GM12878 (cell line): ENCODE results near the gene NUP54. TPM values are rescaled to one million over a fixed set of nuclear protein-coding genes. Genes with fewer than 3 reads are reported as not detected.

ENCODE experiments used
- ATAC-seq: fragments of 200-7000 bp; cut with Tn5 transposase; 3 replicates; pipeline ENCODE4 v1.9.1; 2020; ENCODE audit warnings: mild to moderate bottlenecking, moderate library complexity
- BruUV-seq: library from RNA; stranded (reverse); fragments of 400-500 nt; replicated peaks from 2 replicates; lab custom pipeline; 2021; lab: Mats Ljungman, UMichigan
- CTCF ChIA-PET: fragments of 300-600 bp; sonication (Branson Sonifier 250); formaldehyde crosslinking; extraction: SDS; loops from one replicate; lab custom pipeline; 2021; ENCODE audit warnings: inconsistent platforms; lab: Yijun Ruan, JAX
- POLR2A ChIA-PET: fragments of 350-600 bp; formaldehyde crosslinking; extraction: SDS; loops from one replicate; lab custom pipeline; 2021; ENCODE audit warnings: inconsistent platforms; lab: Charles Lee
- RAD21 ChIA-PET: fragments of 300-600 bp; sonication (Branson Sonifier 250); formaldehyde crosslinking; loops from one replicate; lab custom pipeline; 2023; ENCODE audit warnings: antibody characterized with exemption; ENCODE audit not compliant: unreplicated experiment; lab: Charles Lee
- SMC1A ChIA-PET: fragments of 300-600 bp; sonication (Branson Sonifier 250); formaldehyde crosslinking; loops from one replicate; lab custom pipeline; 2023; ENCODE audit not compliant: unreplicated experiment, uncharacterized antibody; lab: Charles Lee
- DNase-seq: peaks from one replicate; pipeline ENCODE4 v3.0.0-alpha.2; 2011; ENCODE audit warnings: low read depth, low spot score
- FAIRE-seq: peaks from 3 replicates; lab custom pipeline; 2011; peaks lifted over from hg19 to GRCh38; lab: Jason Lieb, UNC
- H2AFZ ChIP-seq: 2 replicates; pipeline ENCODE4 v1.6.0; 2011; ENCODE audit warnings: low read depth, low read length, control low read depth; ENCODE audit not compliant: control insufficient read depth
- H3K27ac ChIP-seq: 2 replicates; pipeline ENCODE4 v1.5.1; 2011; ENCODE audit warnings: control low read depth; ENCODE audit not compliant: control insufficient read depth, insufficient read depth
- H3K27me3 ChIP-seq, 2 experiments: replicated peaks in 1 of 2; 2 replicates each; pipeline versions ENCODE4 v1.6.0 to v1.6.1; 2011; ENCODE audit warnings: low read length in 1 of 2; ENCODE audit not compliant: control insufficient read depth in 2 of 2, insufficient read depth in 2 of 2
- H3K36me3 ChIP-seq, 2 experiments: 2 replicates each; pipeline ENCODE4 v1.5.1; 2011; ENCODE audit warnings: low read length in 1 of 2; ENCODE audit not compliant: control insufficient read depth in 2 of 2, insufficient read depth in 2 of 2
- H3K4me1 ChIP-seq: 2 replicates; pipeline ENCODE4 v1.6.1; 2011; ENCODE audit warnings: mild to moderate bottlenecking, low read length, moderate library complexity, mixed read lengths; ENCODE audit not compliant: control insufficient read depth, insufficient read depth
- H3K4me2 ChIP-seq: 2 replicates; pipeline ENCODE4 v1.6.0; 2011; ENCODE audit warnings: control low read depth; ENCODE audit not compliant: control insufficient read depth, insufficient read depth
- H3K4me3 ChIP-seq: fragments of 200-600 bp; sonication (generic); 2 replicates; pipeline ENCODE4 v1.5.1; 2016
- H3K79me2 ChIP-seq: 2 replicates; pipeline ENCODE4 v1.6.0; 2011; ENCODE audit warnings: low read length; ENCODE audit not compliant: control insufficient read depth, insufficient read depth
- H3K9ac ChIP-seq: 2 replicates; pipeline ENCODE4 v1.8.0; 2011; ENCODE audit warnings: low read length, control low read depth, mixed read lengths; ENCODE audit not compliant: control insufficient read depth, insufficient read depth
- H3K9me3 ChIP-seq: replicated peaks from 3 replicates; pipeline ENCODE4 v1.5.1; 2011; ENCODE audit warnings: mild to moderate bottlenecking, low read length; ENCODE audit not compliant: control insufficient read depth, insufficient read depth
- H4K20me1 ChIP-seq: 2 replicates; pipeline ENCODE4 v1.6.0; 2011; ENCODE audit not compliant: control insufficient read depth, insufficient read depth
- ASH2L ChIP-seq: fragments of 300-600, 200-600 bp; sonication (generic); IDR thresholded peaks from 2 replicates; pipeline ENCODE4 v1.6.1; 2017; ENCODE audit warnings: low read depth, mild to moderate bottlenecking, borderline replicate concordance
- HDGF ChIP-seq: fragments of 450-650 bp; IDR thresholded peaks from 2 replicates; pipeline ENCODE4 v1.6.1; 2016; ENCODE audit warnings: antibody characterized with exemption
- IKZF1 ChIP-seq: fragments of 450-650 bp; conservative IDR thresholded peaks from 2 replicates; pipeline ENCODE4 v1.6.1; 2017; ENCODE audit warnings: antibody characterized with exemption, mild to moderate bottlenecking
- MTA2 ChIP-seq: fragments of 450-650 bp; IDR thresholded peaks from 2 replicates; pipeline ENCODE4 v1.6.1; 2016; ENCODE audit warnings: low read depth, mild to moderate bottlenecking, moderate library complexity
- PML ChIP-seq: IDR thresholded peaks from 2 replicates; pipeline ENCODE4 v1.6.1; 2012; ENCODE audit warnings: low read length, inconsistent platforms
- RAD51 ChIP-seq: fragments of 450-650 bp; IDR thresholded peaks from 2 replicates; pipeline ENCODE4 v1.6.1; 2016; ENCODE audit warnings: moderate library complexity, mild to moderate bottlenecking, inconsistent platforms
- WGBS: methylation state at CpG from one replicate; pipeline ENCODE4 v1.1.6; 2016; ENCODE audit warnings: low lambda C conversion rate; ENCODE audit not compliant: insufficient replicate concordance, insufficient coverage; ENCODE audit errors: missing lambda C conversion rate; 5-methylcytosine and 5-hydroxymethylcytosine counted together
- in situ Hi-C: fragments of 300-500 bp; cut with MboI; formaldehyde crosslinking; loops from 9 replicates; pipeline ENCODE4 v1.14.3; 2018; ENCODE audit warnings: mixed read lengths
- intact Hi-C: fragments of 100-400 bp; cut with micrococcal nuclease; formaldehyde crosslinking; loops from one replicate; pipeline ENCODE4 v1.14.2; 2022; ENCODE audit not compliant: unreplicated experiment
- polyA plus RNA-seq, 11 experiments: library from polyadenylated mRNA; depleted of rRNA in 4 of 11; unstranded in 6 of 11; stranded (reverse) in 5 of 11; fragments of >200 nt; fragmentation: Nextera tagmentation in 4 of 11; fragmentation: Illumina TruSeq in 1 of 11; extraction: Ambion mirVana in 4 of 11; extraction: Trizol in 1 of 11; gene quantifications; 1 replicate in 1 of 11; 2 replicates in 10 of 11; pipeline versions ENCODE4 v1.2.1 to v1.2.3, GENCODE V29; 2011 to 2016; ENCODE audit warnings: inconsistent platforms in 2 of 11, missing spikeins in 2 of 11, low read depth in 1 of 11
- total RNA-seq, 4 experiments: library from RNA; depleted of rRNA in 3 of 4; stranded (reverse); fragments of >200 nt in 3 of 4; fragmentation: Illumina TruSeq in 1 of 4; extraction: Trizol in 1 of 4; gene quantifications; 2 replicates each; pipeline versions ENCODE4 v1.2.1 to v1.2.3, GENCODE V29; 2013 to 2021
- TF ChIP-seq, protein P1 (sequence below): IDR thresholded peaks from 2 replicates; pipeline ENCODE4 v1.6.1; 2011; ENCODE audit warnings: borderline replicate concordance, low read depth, mild to moderate bottlenecking, moderate library complexity, mixed read lengths, low read length; ENCODE audit not compliant: insufficient read depth; ENCODE audit errors: extremely low read length
- TF ChIP-seq, protein P2 (sequence below): fragments of 450-650 bp; conservative IDR thresholded peaks from 2 replicates; pipeline ENCODE4 v1.6.1; 2017; ENCODE audit warnings: mild to moderate bottlenecking, moderate library complexity
- TF ChIP-seq, protein P3 (sequence below): fragments of 450-650 bp; formaldehyde crosslinking; IDR thresholded peaks from 2 replicates; pipeline ENCODE4 v1.4.0; 2020; ENCODE audit warnings: mild to moderate bottlenecking, moderate library complexity
- TF ChIP-seq, protein P4 (sequence below): fragments of 450-650 bp; formaldehyde crosslinking; IDR thresholded peaks from 2 replicates; pipeline ENCODE4 v1.5.0; 2022; ENCODE audit warnings: mild to moderate bottlenecking, missing genetic modification characterization

Gene NUP54
- total and polyA plus RNA-seq, 10 of the 15 experiments (the other 5 are each of a cell fraction or from before 2014, with no cell fraction given), result 17.5 to 69.0 (median 42.3) TPM

DNA sequence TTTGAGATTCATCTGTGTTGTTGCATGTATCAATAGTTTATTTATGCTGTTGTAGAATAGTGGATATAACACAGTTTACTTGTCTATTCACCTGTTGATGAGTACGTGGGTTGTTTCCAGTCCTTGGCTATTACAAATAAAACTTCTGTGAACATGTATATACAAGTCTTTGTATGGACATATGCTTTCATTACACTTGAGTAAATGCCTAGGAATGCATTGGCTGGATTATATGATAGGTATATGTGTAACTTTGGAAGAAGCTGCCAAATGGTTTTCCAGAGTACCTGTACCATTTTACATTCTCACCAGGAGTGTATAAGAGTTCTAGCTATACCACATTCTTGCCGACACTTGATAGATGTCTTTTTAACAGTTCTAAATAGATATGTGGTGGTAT is 57.1 kb downstream of the NUP54 start:
- ChIA-PET SMC1A (interaction anchor here (1.5 kb wide), 1 partner anchor 20 kb away, joined by 3 read pairs; no protein-coding TSS in a partner anchor), CTCF (interaction anchor here (0.6 kb wide), 1 partner anchor 10 kb away, joined by 4 read pairs; no protein-coding TSS in a partner anchor), RAD21 (interaction anchor here (0.6 kb wide), 1 partner anchor 221 kb away, joined by 3 read pairs; no protein-coding TSS in a partner anchor), POLR2A (no interaction called here)
- no TSS peak for BruUV-seq
- TF ChIP-seq MTA2, result no peak
- TF ChIP-seq, protein P1, sequence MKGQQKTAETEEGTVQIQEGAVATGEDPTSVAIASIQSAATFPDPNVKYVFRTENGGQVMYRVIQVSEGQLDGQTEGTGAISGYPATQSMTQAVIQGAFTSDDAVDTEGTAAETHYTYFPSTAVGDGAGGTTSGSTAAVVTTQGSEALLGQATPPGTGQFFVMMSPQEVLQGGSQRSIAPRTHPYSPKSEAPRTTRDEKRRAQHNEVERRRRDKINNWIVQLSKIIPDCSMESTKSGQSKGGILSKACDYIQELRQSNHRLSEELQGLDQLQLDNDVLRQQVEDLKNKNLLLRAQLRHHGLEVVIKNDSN, result no peak
- TF ChIP-seq ASH2L, result no peak
- TF ChIP-seq, protein P2, sequence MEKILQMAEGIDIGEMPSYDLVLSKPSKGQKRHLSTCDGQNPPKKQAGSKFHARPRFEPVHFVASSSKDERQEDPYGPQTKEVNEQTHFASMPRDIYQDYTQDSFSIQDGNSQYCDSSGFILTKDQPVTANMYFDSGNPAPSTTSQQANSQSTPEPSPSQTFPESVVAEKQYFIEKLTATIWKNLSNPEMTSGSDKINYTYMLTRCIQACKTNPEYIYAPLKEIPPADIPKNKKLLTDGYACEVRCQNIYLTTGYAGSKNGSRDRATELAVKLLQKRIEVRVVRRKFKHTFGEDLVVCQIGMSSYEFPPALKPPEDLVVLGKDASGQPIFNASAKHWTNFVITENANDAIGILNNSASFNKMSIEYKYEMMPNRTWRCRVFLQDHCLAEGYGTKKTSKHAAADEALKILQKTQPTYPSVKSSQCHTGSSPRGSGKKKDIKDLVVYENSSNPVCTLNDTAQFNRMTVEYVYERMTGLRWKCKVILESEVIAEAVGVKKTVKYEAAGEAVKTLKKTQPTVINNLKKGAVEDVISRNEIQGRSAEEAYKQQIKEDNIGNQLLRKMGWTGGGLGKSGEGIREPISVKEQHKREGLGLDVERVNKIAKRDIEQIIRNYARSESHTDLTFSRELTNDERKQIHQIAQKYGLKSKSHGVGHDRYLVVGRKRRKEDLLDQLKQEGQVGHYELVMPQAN, result no peak
- TF ChIP-seq IKZF1, result no peak
- no peak for TF ChIP-seq PML
- TF ChIP-seq RAD51, result no peak
- TF ChIP-seq, protein P3, sequence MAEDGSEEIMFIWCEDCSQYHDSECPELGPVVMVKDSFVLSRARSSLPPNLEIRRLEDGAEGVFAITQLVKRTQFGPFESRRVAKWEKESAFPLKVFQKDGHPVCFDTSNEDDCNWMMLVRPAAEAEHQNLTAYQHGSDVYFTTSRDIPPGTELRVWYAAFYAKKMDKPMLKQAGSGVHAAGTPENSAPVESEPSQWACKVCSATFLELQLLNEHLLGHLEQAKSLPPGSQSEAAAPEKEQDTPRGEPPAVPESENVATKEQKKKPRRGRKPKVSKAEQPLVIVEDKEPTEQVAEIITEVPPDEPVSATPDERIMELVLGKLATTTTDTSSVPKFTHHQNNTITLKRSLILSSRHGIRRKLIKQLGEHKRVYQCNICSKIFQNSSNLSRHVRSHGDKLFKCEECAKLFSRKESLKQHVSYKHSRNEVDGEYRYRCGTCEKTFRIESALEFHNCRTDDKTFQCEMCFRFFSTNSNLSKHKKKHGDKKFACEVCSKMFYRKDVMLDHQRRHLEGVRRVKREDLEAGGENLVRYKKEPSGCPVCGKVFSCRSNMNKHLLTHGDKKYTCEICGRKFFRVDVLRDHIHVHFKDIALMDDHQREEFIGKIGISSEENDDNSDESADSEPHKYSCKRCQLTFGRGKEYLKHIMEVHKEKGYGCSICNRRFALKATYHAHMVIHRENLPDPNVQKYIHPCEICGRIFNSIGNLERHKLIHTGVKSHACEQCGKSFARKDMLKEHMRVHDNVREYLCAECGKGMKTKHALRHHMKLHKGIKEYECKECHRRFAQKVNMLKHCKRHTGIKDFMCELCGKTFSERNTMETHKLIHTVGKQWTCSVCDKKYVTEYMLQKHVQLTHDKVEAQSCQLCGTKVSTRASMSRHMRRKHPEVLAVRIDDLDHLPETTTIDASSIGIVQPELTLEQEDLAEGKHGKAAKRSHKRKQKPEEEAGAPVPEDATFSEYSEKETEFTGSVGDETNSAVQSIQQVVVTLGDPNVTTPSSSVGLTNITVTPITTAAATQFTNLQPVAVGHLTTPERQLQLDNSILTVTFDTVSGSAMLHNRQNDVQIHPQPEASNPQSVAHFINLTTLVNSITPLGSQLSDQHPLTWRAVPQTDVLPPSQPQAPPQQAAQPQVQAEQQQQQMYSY (CRISPR knock-in tag), result no peak
- TF ChIP-seq, protein P4, sequence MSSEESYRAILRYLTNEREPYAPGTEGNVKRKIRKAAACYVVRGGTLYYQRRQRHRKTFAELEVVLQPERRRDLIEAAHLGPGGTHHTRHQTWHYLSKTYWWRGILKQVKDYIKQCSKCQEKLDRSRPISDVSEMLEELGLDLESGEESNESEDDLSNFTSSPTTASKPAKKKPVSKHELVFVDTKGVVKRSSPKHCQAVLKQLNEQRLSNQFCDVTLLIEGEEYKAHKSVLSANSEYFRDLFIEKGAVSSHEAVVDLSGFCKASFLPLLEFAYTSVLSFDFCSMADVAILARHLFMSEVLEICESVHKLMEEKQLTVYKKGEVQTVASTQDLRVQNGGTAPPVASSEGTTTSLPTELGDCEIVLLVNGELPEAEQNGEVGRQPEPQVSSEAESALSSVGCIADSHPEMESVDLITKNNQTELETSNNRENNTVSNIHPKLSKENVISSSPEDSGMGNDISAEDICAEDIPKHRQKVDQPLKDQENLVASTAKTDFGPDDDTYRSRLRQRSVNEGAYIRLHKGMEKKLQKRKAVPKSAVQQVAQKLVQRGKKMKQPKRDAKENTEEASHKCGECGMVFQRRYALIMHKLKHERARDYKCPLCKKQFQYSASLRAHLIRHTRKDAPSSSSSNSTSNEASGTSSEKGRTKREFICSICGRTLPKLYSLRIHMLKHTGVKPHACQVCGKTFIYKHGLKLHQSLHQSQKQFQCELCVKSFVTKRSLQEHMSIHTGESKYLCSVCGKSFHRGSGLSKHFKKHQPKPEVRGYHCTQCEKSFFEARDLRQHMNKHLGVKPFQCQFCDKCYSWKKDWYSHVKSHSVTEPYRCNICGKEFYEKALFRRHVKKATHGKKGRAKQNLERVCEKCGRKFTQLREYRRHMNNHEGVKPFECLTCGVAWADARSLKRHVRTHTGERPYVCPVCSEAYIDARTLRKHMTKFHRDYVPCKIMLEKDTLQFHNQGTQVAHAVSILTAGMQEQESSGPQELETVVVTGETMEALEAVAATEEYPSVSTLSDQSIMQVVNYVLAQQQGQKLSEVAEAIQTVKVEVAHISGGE (CRISPR knock-in tag), result no peak
- no peak for TF ChIP-seq HDGF
- WGBS, result 25% methylated on average over 2 of the region's 2 CpGs
- Histone ChIP-seq H3K4me1 (no peaks in the 10 kb centered on the region), H3K9ac (no peak overlapping the region), H3K9me3 (no peaks in the 10 kb centered on the region), H3K27ac (no peak overlapping the region), H3K4me2 (no peak overlapping the region), H3K79me2 (no peaks in the 10 kb centered on the region), H2AFZ (no peak overlapping the region), H3K36me3 (no peaks in the 10 kb centered on the region), H4K20me1 (peaks cover 2% of the 10 kb centered on the region; the same call in 1 of the 2 replicates), H3K27me3 (peaks cover 0 to 3% of the 10 kb centered on the region in 2 experiments; a peak in 1 of 4 replicates), H3K4me3 (no peak overlapping the region)
- intact Hi-C loops (no loop called here), in situ Hi-C loops (no loop called here)
- DNase-seq (no peak), FAIRE-seq (no peak), ATAC-seq (no peak)
